Measurements from ENCODE around the gene TJP2.

Gene TJP2

DNA sequence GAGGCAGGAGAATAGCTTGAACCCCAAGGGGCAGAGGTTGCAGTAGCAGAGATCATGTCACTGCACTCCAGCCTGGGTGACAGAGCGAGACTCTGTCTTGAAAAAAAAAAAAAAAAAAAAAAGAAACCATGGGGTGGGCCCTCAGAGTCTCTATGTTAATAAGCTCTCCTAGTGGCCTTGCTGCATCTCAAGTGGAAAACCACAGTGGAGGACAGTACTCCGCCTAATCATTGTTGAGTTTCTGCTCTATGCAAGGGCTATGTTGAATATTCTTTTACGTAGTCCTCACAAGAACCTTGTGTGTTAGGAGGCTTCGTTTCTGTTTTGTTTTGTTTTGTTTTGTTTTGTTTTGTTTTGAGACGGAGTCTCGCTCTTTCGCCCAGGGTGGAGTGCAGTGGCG, 48.9 kb downstream of the TJP2 start:
- no peak overlapping the region for H3K27ac ChIP-seq
- no peak overlapping the region for H3K4me3 ChIP-seq
- DNase-seq (ENCODE audit: low spot score): no peak
- TF ChIP-seq, protein P1, sequence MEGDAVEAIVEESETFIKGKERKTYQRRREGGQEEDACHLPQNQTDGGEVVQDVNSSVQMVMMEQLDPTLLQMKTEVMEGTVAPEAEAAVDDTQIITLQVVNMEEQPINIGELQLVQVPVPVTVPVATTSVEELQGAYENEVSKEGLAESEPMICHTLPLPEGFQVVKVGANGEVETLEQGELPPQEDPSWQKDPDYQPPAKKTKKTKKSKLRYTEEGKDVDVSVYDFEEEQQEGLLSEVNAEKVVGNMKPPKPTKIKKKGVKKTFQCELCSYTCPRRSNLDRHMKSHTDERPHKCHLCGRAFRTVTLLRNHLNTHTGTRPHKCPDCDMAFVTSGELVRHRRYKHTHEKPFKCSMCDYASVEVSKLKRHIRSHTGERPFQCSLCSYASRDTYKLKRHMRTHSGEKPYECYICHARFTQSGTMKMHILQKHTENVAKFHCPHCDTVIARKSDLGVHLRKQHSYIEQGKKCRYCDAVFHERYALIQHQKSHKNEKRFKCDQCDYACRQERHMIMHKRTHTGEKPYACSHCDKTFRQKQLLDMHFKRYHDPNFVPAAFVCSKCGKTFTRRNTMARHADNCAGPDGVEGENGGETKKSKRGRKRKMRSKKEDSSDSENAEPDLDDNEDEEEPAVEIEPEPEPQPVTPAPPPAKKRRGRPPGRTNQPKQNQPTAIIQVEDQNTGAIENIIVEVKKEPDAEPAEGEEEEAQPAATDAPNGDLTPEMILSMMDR (IDR thresholded peaks at IDR 0.05): no peak

DNA sequence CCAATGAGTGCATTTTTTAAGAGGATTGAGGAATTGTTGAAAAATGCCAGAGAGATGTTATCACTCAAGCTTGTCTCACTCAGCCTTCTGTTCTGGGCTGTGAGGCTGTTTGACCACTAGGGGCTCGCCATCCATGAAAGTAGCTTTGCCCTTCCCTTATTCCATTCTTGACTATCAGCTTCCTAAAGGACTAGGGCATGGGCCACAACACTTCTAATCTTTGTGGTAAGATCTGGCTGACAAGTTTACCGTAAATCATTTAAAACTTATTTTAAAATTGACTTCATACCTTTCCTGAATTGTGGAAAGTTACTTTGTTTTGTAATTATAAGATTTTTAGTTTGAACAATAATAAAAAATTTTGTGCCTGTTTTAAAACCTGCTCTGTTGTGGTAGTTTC, 49.5 kb downstream of the TJP2 start:
- TF ChIP-seq, protein P1 (IDR thresholded peaks at IDR 0.05): peak; percentile 29
- H3K27ac ChIP-seq: no peak overlapping the region
- no peak overlapping the region for H3K4me3 ChIP-seq
- no peak for DNase-seq (ENCODE audit: low spot score)

DNA sequence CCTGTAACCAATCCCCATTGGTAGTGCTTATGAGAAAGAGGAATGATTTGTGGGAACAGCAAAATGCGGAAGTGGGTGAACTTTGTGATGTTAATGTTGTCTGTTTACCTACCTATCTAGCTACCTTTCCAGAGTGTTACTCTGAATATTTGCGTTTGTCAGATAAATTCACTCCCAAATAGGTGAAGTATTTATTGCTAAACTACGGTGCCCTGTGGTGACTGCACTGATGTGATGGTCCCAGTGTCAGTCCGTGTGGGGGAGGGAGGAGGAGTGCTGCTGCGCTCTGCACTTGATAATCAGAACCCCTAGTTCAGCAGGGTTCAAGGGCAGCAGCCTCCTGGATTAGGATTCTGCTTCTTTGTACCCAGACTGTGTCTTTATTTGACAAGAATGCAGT, 55.3 kb downstream of the TJP2 start:
- TF ChIP-seq, protein P1 (IDR thresholded peaks at IDR 0.05): no peak
- DNase-seq (ENCODE audit: low spot score): no peak
- Histone ChIP-seq H3K4me3 (no peak overlapping the region), H3K27ac (no peak overlapping the region)

DNA sequence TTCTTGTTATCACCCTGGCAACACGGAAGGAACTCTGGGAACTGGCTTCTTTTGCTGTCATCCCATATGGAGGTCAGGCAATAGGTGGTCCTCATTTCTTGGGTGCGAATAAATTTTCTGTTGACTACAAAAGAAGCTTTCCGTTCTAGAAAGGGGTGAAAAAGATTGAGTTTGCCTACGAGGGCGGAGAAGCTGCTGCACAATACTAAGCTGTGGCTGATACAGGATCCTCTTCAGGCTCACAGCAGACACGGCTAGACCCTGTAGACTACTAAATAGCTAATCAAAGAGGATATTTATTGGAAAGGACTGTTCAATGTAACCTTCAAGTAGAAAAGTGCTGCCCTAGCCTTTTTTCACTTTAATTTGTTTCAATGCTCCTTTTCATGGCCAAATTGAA, 58.1 kb downstream of the TJP2 start:
- Histone ChIP-seq H3K27ac (no peak overlapping the region), H3K4me3 (no peak overlapping the region)
- no peak for DNase-seq (ENCODE audit: low spot score)
- TF ChIP-seq, protein P1 (IDR thresholded peaks at IDR 0.05): no peak

DNA sequence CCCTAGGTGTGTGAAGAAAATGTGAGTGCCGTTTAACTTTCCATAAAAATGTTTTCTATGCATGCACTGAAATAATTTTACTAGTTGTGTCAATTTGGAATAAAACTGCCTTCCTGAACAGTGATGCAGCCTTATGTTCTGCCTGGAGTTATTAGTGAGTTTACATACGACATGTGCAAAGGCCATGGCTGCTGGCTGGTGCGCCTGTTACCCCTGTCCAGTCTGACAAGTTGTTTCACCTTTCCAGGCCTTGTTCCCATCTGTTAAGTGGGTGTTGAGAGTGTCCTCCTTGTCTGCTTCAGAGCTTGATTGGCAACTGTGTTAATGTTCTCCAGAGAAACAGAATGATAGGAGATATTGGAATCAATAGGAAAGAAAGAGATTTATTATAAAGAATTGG, 60.6 kb downstream of the TJP2 start:
- no peak for DNase-seq (ENCODE audit: low spot score)

DNA sequence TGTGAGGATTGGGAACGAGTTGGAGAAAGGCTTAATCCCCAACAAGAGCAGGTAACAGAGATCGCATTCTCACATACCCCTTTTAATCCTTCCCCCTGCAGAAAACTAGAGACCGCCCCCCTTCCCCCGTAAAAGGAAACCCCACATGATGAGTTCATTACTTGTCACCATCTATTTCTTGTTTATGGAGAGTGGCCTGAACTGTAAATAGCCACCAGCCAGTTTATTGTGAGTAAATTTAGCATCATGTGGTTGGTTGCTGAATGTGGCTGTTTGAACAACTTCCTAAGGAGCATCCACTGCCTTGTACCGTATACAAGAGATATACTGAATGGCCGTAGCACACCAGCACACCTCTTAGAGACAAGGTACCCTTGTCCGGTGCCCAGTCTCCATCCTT, 62.1 kb downstream of the TJP2 start:
- TF ChIP-seq, protein P1 (IDR thresholded peaks at IDR 0.05): no peak
- no peak overlapping the region for H3K27ac ChIP-seq
- no peak for DNase-seq (ENCODE audit: low spot score)
- no peak overlapping the region for H3K4me3 ChIP-seq

More for the DNA sequence above, 60.6 kb downstream of the TJP2 start:
- TF ChIP-seq, protein P1 (IDR thresholded peaks at IDR 0.05): no peak
- Histone ChIP-seq H3K27ac (no peak overlapping the region), H3K4me3 (no peak overlapping the region)

DNA sequence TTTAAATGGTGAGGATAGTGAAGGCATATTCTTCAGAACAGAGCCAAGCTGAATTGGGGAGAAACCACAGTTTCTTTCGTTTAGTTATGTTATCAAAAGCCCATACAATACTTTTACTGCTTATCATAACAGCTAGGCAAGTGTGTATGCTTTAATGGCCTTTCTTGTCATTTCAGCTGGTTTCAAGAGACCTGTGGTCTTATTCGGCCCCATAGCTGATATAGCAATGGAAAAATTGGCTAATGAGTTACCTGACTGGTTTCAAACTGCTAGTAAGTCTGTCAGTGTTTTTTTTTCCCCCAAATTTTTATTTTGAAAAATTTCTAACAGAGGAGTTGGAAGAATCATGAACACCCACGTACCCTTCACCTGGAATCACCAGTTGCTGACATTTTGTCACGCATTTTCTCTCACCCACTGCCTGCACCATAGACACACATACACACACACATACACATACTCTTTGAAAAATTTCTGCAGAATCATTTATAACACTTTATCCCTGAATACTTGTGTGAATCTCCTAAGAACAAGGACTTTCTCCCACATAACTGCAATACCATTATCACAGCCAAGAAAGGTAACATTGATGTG, 63.7 kb downstream of the TJP2 start:
- H3K27ac ChIP-seq: no peak overlapping the region
- DNase-seq (ENCODE audit: low spot score): no peak
- H3K4me3 ChIP-seq: no peak overlapping the region
- TF ChIP-seq, protein P1 (IDR thresholded peaks at IDR 0.05): no peak

Measured in coronary artery (tissue), 2 donors.